DMS 273 (cell line): ENCODE data around the gene SLC7A7.
"Not testable (repeated sequence)": the region's sequence is repeated elsewhere in the genome, so short reads cannot be mapped to it uniquely, and the experiment has no call there.

Experiments
- DNase-seq: peaks from one replicate; lab custom pipeline; 2025; ENCODE audit not compliant: unreplicated experiment; lab: John Stamatoyannopoulos, UW

The SLC7A7 gene

GRCh38 chr14:22844221-22845102, 29.2 kb upstream of the SLC7A7 start:
- no peak for DNase-seq

GRCh38 chr14:22843123-22843925, 28.1 kb upstream of the SLC7A7 start:
- DNase-seq, result no peak

GRCh38 chr14:22842211-22843122, 27.2 kb upstream of the SLC7A7 start:
- DNase-seq, result no peak

GRCh38 chr14:22841769-22842168, 26.5 kb upstream of the SLC7A7 start:
- no peak for DNase-seq

- DNase-seq, result no peak
These were observed 26.1 kb upstream of the SLC7A7 start for GRCh38 chr14:22841311-22841710.

- peak; percentile 25 for DNase-seq
These were observed 24.0 kb upstream of the SLC7A7 start for GRCh38 chr14:22839159-22839779.

- DNase-seq, result no peak
These were observed 23.4 kb upstream of the SLC7A7 start for GRCh38 chr14:22838631-22839041.

GRCh38 chr14:22837750-22838538, 22.7 kb upstream of the SLC7A7 start:
- DNase-seq, result no peak

GRCh38 chr14:22837114-22837749, 22.0 kb upstream of the SLC7A7 start:
- peak; percentile 73 for DNase-seq

- DNase-seq, result peak; percentile 56
These were observed 21.3 kb upstream of the SLC7A7 start, which contains the start of gene MMP14 for GRCh38 chr14:22836301-22837113. TSS of gene MMP14 (plus strand) at chr14:22836585. CDS start at chr14:22836818, 233 bp downstream.

- no peak for DNase-seq
These were observed 20.3 kb upstream of the SLC7A7 start for GRCh38 chr14:22835505-22835904.

GRCh38 chr14:22830443-22831010, 15.3 kb upstream of the SLC7A7 start:
- DNase-seq, result no peak

- DNase-seq, result peak; percentile 97
These were observed 14.6 kb upstream of the SLC7A7 start, which contains the start of gene MRPL52 for GRCh38 chr14:22829661-22830442. TSS of gene MRPL52 (plus strand) at chr14:22829887. CDS start at chr14:22829913, 26 bp downstream.

GRCh38 chr14:22829076-22829660, 13.9 kb upstream of the SLC7A7 start:
- not testable (repeated sequence) for DNase-seq

GRCh38 chr14:22824711-22825359, 9.6 kb upstream of the SLC7A7 start:
- DNase-seq, result peak; percentile 80

GRCh38 chr14:22822571-22823098, 7.4 kb upstream of the SLC7A7 start:
- DNase-seq, result peak; percentile 94
